WERI-Rb-1 (cell line): ENCODE measurements around the gene C2orf69.

Source experiments
- DNase-seq: peaks from one replicate; pipeline ENCODE4 v3.0.0-alpha.2; 2020
- H3K27ac ChIP-seq: fragments of 250-450 bp; sonication (Bioruptor Pico); 2 replicates; pipeline ENCODE4 v1.5.1; 2020; ENCODE audit warnings: mild to moderate bottlenecking, moderate library complexity
- H3K27me3 ChIP-seq: fragments of 250-450 bp; sonication (Bioruptor Pico); 2 replicates; pipeline ENCODE4 v1.5.1; 2021; ENCODE audit warnings: mild to moderate bottlenecking, low read depth, moderate library complexity; ENCODE audit not compliant: insufficient read depth, severe bottlenecking
- H3K36me3 ChIP-seq: fragments of 250-450 bp; sonication (Bioruptor Pico); 2 replicates; pipeline ENCODE4 v1.5.1; 2020; ENCODE audit warnings: mild to moderate bottlenecking, moderate library complexity
- H3K4me3 ChIP-seq: 2 replicates; pipeline ENCODE4 v1.5.1; 2011; ENCODE audit warnings: low read depth, mild to moderate bottlenecking, control low read depth, low read length
- H3K9me3 ChIP-seq: fragments of 250-450 bp; sonication (Bioruptor Pico); 2 replicates; pipeline ENCODE4 v1.5.1; 2021; ENCODE audit warnings: mild to moderate bottlenecking, moderate library complexity; ENCODE audit not compliant: severe bottlenecking
- CTCF ChIP-seq: IDR thresholded peaks from 2 replicates; pipeline ENCODE4 v1.5.1; 2011; ENCODE audit warnings: low read depth, mild to moderate bottlenecking, control low read depth, inconsistent platforms, low read length

C2orf69 gene

GRCh38 chr2:199946836-199947235 is 35.7 kb downstream of the C2orf69 start:
- Histone ChIP-seq H3K4me3 (no peak overlapping the region), H3K36me3 (peaks cover 54% of the 10 kb centered on the region), H3K9me3 (no peaks in the 10 kb centered on the region), H3K27me3 (no peaks in the 10 kb centered on the region), H3K27ac (no peak overlapping the region)
- no peak for TF ChIP-seq CTCF
- DNase-seq = no peak

GRCh38 chr2:199950396-199950795 is 39.3 kb downstream of the C2orf69 start:
- no peaks in the 10 kb centered on the region for H3K9me3 ChIP-seq
- no peaks in the 10 kb centered on the region for H3K27me3 ChIP-seq
- H3K27ac ChIP-seq = no peak overlapping the region
- no peak for DNase-seq
- peaks cover 34% of the 10 kb centered on the region for H3K36me3 ChIP-seq
- H3K4me3 ChIP-seq = no peak overlapping the region
- TF ChIP-seq CTCF = no peak

- Histone ChIP-seq H3K9me3 (no peaks in the 10 kb centered on the region), H3K27me3 (no peaks in the 10 kb centered on the region), H3K4me3 (no peak overlapping the region), H3K36me3 (peaks cover 36% of the 10 kb centered on the region), H3K27ac (no peak overlapping the region)
- TF ChIP-seq CTCF = no peak
- DNase-seq = no peak
Observed at GRCh38 chr2:199951023-199951422, 39.9 kb downstream of the C2orf69 start.

- no peak for DNase-seq
- H3K9me3 ChIP-seq = no peaks in the 10 kb centered on the region
- peaks cover 33% of the 10 kb centered on the region for H3K36me3 ChIP-seq
- TF ChIP-seq CTCF = no peak
- H3K4me3 ChIP-seq = peak overlapping the region; percentile 94
- no peaks in the 10 kb centered on the region for H3K27me3 ChIP-seq
- H3K27ac ChIP-seq = peak overlapping the region; percentile 99
Observed at GRCh38 chr2:199955007-199955338, 43.9 kb downstream of the C2orf69 start.

GRCh38 chr2:199955339-199956061 is 44.4 kb downstream of the C2orf69 start, which contains the start of the genes MAIP1 and TYW5:
Gene MAIP1 (plus strand): TSS chr2:199955582. CDS start chr2:199955799, 217 bp downstream.
Gene TYW5 (minus strand): TSS chr2:199955491. CDS start chr2:199955470, 21 bp downstream.
- TF ChIP-seq CTCF = 0 out of 2 replicates have a peak, but pooled peaks have one; percentile 24
- DNase-seq = peak; percentile 85

GRCh38 chr2:199956062-199956380 is 44.9 kb downstream of the C2orf69 start:
- Histone ChIP-seq H3K27ac (peak overlapping the region; percentile 99), H3K27me3 (no peaks in the 10 kb centered on the region), H3K4me3 (peak overlapping the region; percentile 94), H3K9me3 (no peaks in the 10 kb centered on the region), H3K36me3 (peaks cover 40% of the 10 kb centered on the region)
- no peak for DNase-seq
- TF ChIP-seq CTCF = no peak

More at GRCh38 chr2:199955339-199956061, 44.4 kb downstream of the C2orf69 start, which contains the start of the genes MAIP1 and TYW5:
- peak within 1 kb of the TSS; percentile 94 for H3K4me3 ChIP-seq
- no peaks in the 10 kb centered on the region for H3K9me3 ChIP-seq
- peaks cover 37% of the 10 kb centered on the region for H3K36me3 ChIP-seq
- H3K27ac ChIP-seq = peak within 1 kb of the TSS; percentile 99
- H3K27me3 ChIP-seq = no peaks in the 10 kb centered on the region
